Measurements from ENCODE around the gene RRP12.

DNA sequence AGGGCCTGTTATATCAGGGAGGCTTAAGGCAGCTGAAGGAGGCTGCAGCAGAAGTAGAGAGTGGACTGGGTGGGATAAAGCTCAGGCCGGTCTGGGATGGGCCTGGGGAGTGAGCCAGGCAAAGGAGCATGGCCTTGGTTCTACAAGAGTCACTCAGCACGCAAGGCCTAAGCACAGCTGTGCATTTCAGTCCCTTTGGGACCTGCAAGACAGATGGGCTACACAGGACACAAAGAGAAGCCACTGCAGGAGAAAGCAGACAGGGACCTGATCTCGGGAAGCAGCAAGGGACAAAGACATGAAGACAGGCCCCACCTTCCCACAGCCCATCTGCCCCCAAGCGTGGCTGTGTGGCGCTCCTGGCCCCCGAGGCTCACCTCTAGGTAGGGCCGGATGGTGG is 29.4 kb downstream of the RRP12 start:
- TF ChIP-seq EZH2 (IDR thresholded peaks at IDR 0.05; ENCODE audit: insufficient read depth, poor library complexity, severe bottlenecking), result no peak
- TF ChIP-seq EZH2phosphoT487 (IDR thresholded peaks at IDR 0.05; ENCODE audit: insufficient read depth, low read depth), result no peak

Measured in GM23248 (cell line).